GM12865 (cell line): ENCODE results near the gene PSME1.
A peak's percentile ranks its signal among the peaks of the same experiment; 100 is the strongest.

Source experiments
- DNase-seq: peaks from one replicate; pipeline ENCODE4 v3.0.0; 2010; ENCODE audit warnings: low read depth
- H3K4me3 ChIP-seq: 2 replicates; pipeline ENCODE4 v1.5.1; 2011; ENCODE audit warnings: mild to moderate bottlenecking, low read depth, low read length, control low read depth
- CTCF ChIP-seq: IDR thresholded peaks from 2 replicates; pipeline ENCODE4 v1.5.1; 2011; ENCODE audit warnings: low read length, control low read depth, low read depth, inconsistent platforms; ENCODE audit not compliant: insufficient read depth; ENCODE audit errors: missing control alignments

Gene PSME1

GRCh38 chr14:24160850-24161804, 25.1 kb downstream of the PSME1 start, which contains the start of gene IRF9:
TSS of gene IRF9 (plus strand) at chr14:24161265. CDS start at chr14:24162145, 880 bp downstream.
- peak; percentile 98 for DNase-seq
- TF ChIP-seq CTCF, result peak; percentile 92
- peak within 1 kb of the TSS; percentile 97 for H3K4me3 ChIP-seq

- H3K4me3 ChIP-seq, result peak overlapping the region; percentile 97
- no peak for TF ChIP-seq CTCF
- DNase-seq, result peak; percentile 42
Observed at GRCh38 chr14:24162093-24162492, 26.1 kb downstream of the PSME1 start.

DNA sequence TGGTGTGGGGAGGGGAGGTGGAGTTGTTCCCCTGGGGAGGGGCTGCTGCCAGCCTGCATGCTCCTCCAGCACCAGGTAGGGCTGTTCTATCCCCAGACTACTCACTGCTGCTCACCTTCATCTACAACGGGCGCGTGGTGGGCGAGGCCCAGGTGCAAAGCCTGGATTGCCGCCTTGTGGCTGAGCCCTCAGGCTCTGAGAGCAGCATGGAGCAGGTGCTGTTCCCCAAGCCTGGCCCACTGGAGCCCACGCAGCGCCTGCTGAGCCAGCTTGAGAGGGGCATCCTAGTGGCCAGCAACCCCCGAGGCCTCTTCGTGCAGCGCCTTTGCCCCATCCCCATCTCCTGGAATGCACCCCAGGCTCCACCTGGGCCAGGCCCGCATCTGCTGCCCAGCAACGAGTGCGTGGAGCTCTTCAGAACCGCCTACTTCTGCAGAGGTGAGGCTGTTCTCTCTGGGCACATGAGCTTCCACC, 28.6 kb downstream of the PSME1 start:
- no peak for TF ChIP-seq CTCF
- DNase-seq, result no peak
- H3K4me3 ChIP-seq, result no peak overlapping the region

DNA sequence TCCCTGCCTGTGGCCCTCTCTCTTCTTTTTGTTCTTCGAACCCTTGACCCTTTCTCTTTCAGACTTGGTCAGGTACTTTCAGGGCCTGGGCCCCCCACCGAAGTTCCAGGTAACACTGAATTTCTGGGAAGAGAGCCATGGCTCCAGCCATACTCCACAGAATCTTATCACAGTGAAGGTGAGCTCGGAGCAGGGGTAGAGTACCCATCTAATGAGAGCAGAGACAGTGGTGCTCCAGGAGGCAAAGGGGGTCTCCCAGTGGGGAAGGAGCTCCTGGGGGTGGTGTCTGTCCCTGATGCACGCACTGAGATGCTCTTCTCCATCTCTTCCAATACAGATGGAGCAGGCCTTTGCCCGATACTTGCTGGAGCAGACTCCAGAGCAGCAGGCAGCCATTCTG, 29.8 kb downstream of the PSME1 start:
- no peak overlapping the region for H3K4me3 ChIP-seq
- DNase-seq, result no peak
- TF ChIP-seq CTCF, result no peak

DNA sequence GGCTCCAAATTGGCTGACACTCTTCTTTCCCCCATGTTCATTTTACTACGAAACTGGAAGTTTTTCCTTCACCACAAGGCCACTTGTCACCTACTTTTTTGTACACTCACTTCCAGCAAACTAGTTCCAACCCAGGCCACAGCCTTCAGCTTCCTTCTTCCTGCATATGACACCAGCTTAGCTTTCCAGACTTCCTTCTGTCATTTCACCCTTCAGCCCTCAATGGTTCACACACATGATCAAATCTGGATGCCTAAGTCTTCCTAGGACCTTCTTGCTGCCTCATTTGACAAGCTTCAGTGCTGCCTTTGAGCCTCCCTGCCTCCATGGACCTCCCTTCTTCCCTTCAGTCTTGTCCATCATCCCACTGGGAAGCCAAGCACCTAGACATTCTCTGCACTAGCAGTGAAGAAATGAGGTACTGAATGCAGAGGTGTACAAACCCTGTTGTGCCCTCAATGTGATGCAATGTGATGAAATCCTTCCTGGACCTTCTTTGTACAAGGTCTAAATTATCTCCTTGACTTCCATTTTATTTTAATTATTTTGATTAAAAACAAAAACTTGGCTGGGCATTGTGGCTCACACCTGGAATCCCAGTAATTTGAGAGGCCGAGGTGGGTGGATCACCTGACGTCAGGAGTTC, 31.6 kb downstream of the PSME1 start:
- no peak for TF ChIP-seq CTCF
- H3K4me3 ChIP-seq, result no peak overlapping the region
- DNase-seq, result no peak

GRCh38 chr14:24171422-24172260, 35.6 kb downstream of the PSME1 start, which contains the start of gene REC8:
TSS of gene REC8 (plus strand) at chr14:24172080. CDS start at chr14:24172553, 473 bp downstream.
- no peak for TF ChIP-seq CTCF
- H3K4me3 ChIP-seq, result peak within 1 kb of the TSS; percentile 48
- peak; percentile 97 for DNase-seq
